Glutamatergic neuron (in vitro differentiated cells): Measurements from ENCODE around the gene USP4. TPM values are rescaled to one million over a fixed set of nuclear protein-coding genes. Genes with fewer than 3 reads are reported as not detected.
"Not testable (repeated sequence)": the region's sequence is repeated elsewhere in the genome, so short reads cannot be mapped to it uniquely, and the experiment has no call there.

Source experiments
- DNase-seq: peaks from one replicate; pipeline ENCODE4 v3.0.0; 2022
- H3K27ac Mint-ChIP-seq: one replicate; pipeline ENCODE4 v1.8.0; 2020; ENCODE audit warnings: mild to moderate bottlenecking, mixed read lengths, inconsistent platforms; ENCODE audit not compliant: unreplicated experiment
- H3K27me3 Mint-ChIP-seq: one replicate; pipeline ENCODE4 v1.8.0; 2020; ENCODE audit warnings: mild to moderate bottlenecking, moderate library complexity, mixed read lengths, inconsistent platforms; ENCODE audit not compliant: unreplicated experiment
- H3K36me3 Mint-ChIP-seq: one replicate; pipeline ENCODE4 v1.8.0; 2020; ENCODE audit warnings: mild to moderate bottlenecking, mixed read lengths, inconsistent platforms; ENCODE audit not compliant: unreplicated experiment
- H3K4me1 Mint-ChIP-seq: one replicate; pipeline ENCODE4 v1.8.0; 2020; ENCODE audit warnings: mild to moderate bottlenecking, low read depth, mixed read lengths, inconsistent platforms; ENCODE audit not compliant: unreplicated experiment
- H3K4me3 Mint-ChIP-seq: one replicate; pipeline ENCODE4 v1.8.0; 2020; ENCODE audit warnings: mild to moderate bottlenecking, mixed read lengths, inconsistent platforms; ENCODE audit not compliant: unreplicated experiment
- H3K9me3 Mint-ChIP-seq: one replicate; pipeline ENCODE4 v1.8.0; 2020; ENCODE audit warnings: mild to moderate bottlenecking, moderate library complexity, mixed read lengths, inconsistent platforms; ENCODE audit not compliant: unreplicated experiment
- total RNA-seq: library from RNA; stranded (reverse); fragmentation: NEBNext Ultra II Directional; extraction: Animal tissue kit (Norgen Biotek cat#: 25700); gene quantifications from one replicate; pipeline ENCODE4 v1.2.1, GENCODE V29; 2021; ENCODE audit not compliant: unreplicated experiment
- TF ChIP-seq, protein P1 (sequence below): fragments of 200-600 bp; sonication (generic); IDR thresholded peaks from one replicate; pipeline ENCODE4 v1.5.0; 2021; ENCODE audit not compliant: partially characterized antibody, unreplicated experiment

Gene USP4
- total RNA-seq, 1 donor from 2014 or later, result 70.0 TPM

DNA sequence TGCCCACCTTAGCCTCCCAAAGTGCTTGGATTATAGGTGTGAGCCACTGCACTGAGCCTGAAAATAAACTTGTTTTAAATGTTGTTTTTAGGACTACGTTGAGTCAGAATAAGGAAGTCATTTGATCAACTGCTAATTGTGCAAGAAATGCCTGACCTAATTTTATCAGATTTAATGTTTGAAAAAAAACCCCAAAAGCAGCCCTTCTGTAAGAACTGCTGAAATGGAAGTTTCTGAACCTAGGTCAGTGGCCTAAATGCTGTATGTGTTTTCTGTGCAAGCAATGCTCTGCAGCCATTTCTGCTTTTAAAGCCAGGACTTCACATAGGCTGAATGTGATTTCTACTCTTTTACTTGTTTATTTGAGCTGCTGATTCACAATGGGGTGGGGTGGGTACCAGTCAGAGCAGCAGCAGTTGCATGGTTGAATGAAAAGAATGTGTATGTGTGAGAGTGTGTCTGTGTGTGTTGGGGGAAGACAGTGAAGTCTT, 11.7 kb upstream of the USP4 start:
- no peak for DNase-seq
- Mint-ChIP-seq H3K27ac (no peak overlapping the region), H3K27me3 (peaks cover 6% of the 10 kb centered on the region), H3K4me3 (no peak overlapping the region), H3K36me3 (no peaks in the 10 kb centered on the region), H3K4me1 (peaks cover 6% of the 10 kb centered on the region), H3K9me3 (peaks cover 3% of the 10 kb centered on the region)
- TF ChIP-seq, protein P1, sequence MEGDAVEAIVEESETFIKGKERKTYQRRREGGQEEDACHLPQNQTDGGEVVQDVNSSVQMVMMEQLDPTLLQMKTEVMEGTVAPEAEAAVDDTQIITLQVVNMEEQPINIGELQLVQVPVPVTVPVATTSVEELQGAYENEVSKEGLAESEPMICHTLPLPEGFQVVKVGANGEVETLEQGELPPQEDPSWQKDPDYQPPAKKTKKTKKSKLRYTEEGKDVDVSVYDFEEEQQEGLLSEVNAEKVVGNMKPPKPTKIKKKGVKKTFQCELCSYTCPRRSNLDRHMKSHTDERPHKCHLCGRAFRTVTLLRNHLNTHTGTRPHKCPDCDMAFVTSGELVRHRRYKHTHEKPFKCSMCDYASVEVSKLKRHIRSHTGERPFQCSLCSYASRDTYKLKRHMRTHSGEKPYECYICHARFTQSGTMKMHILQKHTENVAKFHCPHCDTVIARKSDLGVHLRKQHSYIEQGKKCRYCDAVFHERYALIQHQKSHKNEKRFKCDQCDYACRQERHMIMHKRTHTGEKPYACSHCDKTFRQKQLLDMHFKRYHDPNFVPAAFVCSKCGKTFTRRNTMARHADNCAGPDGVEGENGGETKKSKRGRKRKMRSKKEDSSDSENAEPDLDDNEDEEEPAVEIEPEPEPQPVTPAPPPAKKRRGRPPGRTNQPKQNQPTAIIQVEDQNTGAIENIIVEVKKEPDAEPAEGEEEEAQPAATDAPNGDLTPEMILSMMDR, result no peak

DNA sequence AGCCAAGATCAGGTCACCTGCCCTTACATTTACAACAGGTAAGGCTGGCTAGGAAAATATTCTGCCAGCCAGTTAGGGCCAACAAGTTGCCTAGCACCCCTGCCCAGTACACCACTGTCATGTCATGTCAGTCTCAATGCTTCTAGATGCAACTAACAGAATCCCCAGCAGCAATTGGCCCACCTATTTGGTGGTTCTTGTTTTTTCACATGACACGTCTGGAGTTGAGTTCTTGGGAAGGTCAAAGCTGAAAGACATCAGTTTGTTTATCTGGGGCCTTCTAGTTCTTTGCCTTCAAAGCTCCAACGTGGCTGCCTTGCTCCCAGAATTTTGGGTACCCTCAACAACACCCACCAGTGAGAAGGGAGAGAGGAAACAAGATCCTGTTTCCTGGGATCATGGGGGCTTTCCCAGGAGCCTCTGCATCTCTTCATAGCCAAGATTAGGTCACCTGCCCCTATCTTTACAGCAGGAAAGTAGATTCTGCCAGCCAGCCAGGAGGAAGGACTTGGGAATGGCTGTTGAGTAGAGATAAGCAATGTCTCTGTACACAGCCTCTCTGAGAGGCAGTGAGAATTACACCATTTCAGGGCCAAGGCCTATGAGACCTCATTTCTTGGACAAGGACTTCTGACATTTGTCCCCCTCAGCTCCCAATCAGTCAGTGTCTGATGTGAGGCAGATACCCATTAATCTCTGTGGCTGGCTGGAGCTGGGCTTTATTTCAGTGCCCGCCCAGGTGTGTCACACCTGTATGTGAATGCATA, 9.7 kb upstream of the USP4 start:
- Mint-ChIP-seq H3K27me3 (peaks cover 6% of the 10 kb centered on the region), H3K4me1 (no peaks in the 10 kb centered on the region), H3K9me3 (peaks cover 1% of the 10 kb centered on the region), H3K36me3 (no peaks in the 10 kb centered on the region), H3K4me3 (no peak overlapping the region), H3K27ac (no peak overlapping the region)
- no peak for DNase-seq
- TF ChIP-seq, protein P1, result no peak

DNA sequence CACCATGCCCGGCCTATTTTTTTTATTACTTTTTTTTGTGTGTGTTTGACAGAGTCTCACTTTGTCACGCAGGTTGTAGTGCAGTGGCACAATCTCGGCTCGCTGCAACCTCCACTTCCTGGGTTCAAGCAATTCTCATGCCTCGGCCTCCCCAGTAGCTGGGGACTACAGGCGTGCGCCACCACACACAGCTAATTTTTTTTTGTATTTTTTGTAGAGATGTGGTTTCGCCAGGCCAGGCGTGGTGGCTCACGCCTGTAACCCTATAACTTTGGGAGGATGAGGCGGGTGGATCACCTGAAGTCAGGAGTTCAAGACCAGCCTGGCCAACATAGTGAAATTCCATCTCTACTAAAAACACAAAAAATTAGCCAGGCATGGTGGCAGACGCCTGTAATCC, 8.5 kb upstream of the USP4 start:
- not testable (repeated sequence) for H3K36me3 Mint-ChIP-seq, H3K4me1 Mint-ChIP-seq, H3K27me3 Mint-ChIP-seq, H3K9me3 Mint-ChIP-seq, H3K27ac Mint-ChIP-seq, DNase-seq, H3K4me3 Mint-ChIP-seq

DNA sequence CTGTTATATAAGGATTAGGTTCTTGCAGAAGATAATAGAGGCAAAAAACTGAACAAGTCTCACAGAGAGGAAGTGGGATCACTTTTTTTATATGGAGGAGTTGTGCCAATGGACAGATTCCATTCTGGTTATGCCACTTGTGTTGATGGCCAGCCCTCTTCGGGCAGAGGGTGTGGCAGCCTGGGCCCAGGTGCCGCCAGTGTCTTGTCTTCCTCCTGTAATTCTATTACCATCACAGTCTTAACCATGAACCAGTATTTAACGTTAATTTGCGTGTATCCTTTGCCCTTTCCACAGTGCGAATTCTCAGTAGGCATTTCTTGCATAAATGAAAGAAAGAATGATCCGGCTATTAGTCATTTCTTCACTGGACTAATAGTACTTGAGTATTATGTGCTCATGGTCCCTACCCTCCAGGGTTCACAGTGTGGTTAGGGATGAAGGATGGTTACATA, 7.0 kb upstream of the USP4 start:
- peaks cover 2% of the 10 kb centered on the region for H3K27me3 Mint-ChIP-seq
- no peaks in the 10 kb centered on the region for H3K4me1 Mint-ChIP-seq
- TF ChIP-seq, protein P1, result no peak
- no peak overlapping the region for H3K4me3 Mint-ChIP-seq
- no peaks in the 10 kb centered on the region for H3K36me3 Mint-ChIP-seq
- DNase-seq, result no peak
- H3K9me3 Mint-ChIP-seq, result no peaks in the 10 kb centered on the region
- no peak overlapping the region for H3K27ac Mint-ChIP-seq

DNA sequence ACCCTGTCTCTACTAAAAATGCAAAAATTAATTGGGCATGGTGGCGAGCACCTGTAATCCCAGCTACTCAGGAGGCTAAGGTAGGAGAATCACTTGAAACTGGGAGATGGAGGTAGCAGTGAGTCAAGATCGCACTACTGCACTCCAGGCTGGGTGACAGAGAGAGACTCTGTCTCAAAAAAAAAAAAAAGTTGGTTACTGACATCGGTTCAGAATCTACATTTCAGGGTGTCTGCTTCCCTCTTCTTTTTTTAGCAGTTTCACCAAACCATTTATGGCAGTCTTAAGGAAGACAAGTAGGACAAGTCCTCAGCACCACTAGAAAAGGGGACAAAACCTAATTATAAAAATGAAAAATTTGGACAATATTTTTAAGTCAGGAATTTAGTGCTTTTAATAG, 3.3 kb upstream of the USP4 start:
- H3K27ac Mint-ChIP-seq, result no peak overlapping the region
- H3K27me3 Mint-ChIP-seq, result peaks cover 2% of the 10 kb centered on the region
- peaks cover 10% of the 10 kb centered on the region for H3K4me1 Mint-ChIP-seq
- TF ChIP-seq, protein P1, result no peak
- H3K9me3 Mint-ChIP-seq, result peaks cover 4% of the 10 kb centered on the region
- no peak overlapping the region for H3K4me3 Mint-ChIP-seq
- H3K36me3 Mint-ChIP-seq, result no peaks in the 10 kb centered on the region
- DNase-seq, result no peak
